GM19397 (cell line): Measurements from ENCODE around the gene CYTH4.
A peak's percentile ranks its signal among the peaks of the same experiment; 100 is the strongest.
"Not testable (repeated sequence)": the region's sequence is repeated elsewhere in the genome, so short reads cannot be mapped to it uniquely, and the experiment has no call there.

Source experiments
- ATAC-seq: cut with Tn5 transposase; IDR thresholded peaks from one replicate; pipeline ENCODE4 v1.9.1; 2021; ENCODE audit warnings: mild to moderate bottlenecking, moderate library complexity; ENCODE audit not compliant: unreplicated experiment

Gene CYTH4

GRCh38 chr22:37248251-37248650, 34.1 kb upstream of the CYTH4 start:
- ATAC-seq = no peak

- ATAC-seq = no peak
These were observed 32.3 kb upstream of the CYTH4 start for GRCh38 chr22:37249986-37250385.

GRCh38 chr22:37251836-37252235, 30.5 kb upstream of the CYTH4 start:
- not testable (repeated sequence) for ATAC-seq

GRCh38 chr22:37253126-37253660, 29.1 kb upstream of the CYTH4 start:
- ATAC-seq = no peak

- ATAC-seq = no peak
These were observed 28.0 kb upstream of the CYTH4 start for GRCh38 chr22:37254209-37254866.

- ATAC-seq = no peak
These were observed 27.5 kb upstream of the CYTH4 start for GRCh38 chr22:37254867-37255233.

- ATAC-seq = no peak
These were observed 26.7 kb upstream of the CYTH4 start for GRCh38 chr22:37255558-37256006.

- no peak for ATAC-seq
These were observed 26.1 kb upstream of the CYTH4 start for GRCh38 chr22:37256075-37256726.

- ATAC-seq = no peak
These were observed 24.1 kb upstream of the CYTH4 start for GRCh38 chr22:37258005-37258752.

- ATAC-seq = no peak
These were observed 23.4 kb upstream of the CYTH4 start for GRCh38 chr22:37258753-37259401.

GRCh38 chr22:37259540-37260029, 22.7 kb upstream of the CYTH4 start:
- ATAC-seq = no peak

- no peak for ATAC-seq
These were observed 22.0 kb upstream of the CYTH4 start for GRCh38 chr22:37260155-37260795.

- no peak for ATAC-seq
These were observed 21.4 kb upstream of the CYTH4 start for GRCh38 chr22:37260901-37261336.

GRCh38 chr22:37262346-37262745, 20.0 kb upstream of the CYTH4 start:
- ATAC-seq = no peak

- no peak for ATAC-seq
These were observed 18.1 kb upstream of the CYTH4 start for GRCh38 chr22:37263966-37264887.

- peak; percentile 18 for ATAC-seq
These were observed 15.7 kb upstream of the CYTH4 start for GRCh38 chr22:37266581-37267134.

GRCh38 chr22:37267135-37267587, 15.1 kb upstream of the CYTH4 start:
- peak; percentile 77 for ATAC-seq

- no peak for ATAC-seq
These were observed 14.5 kb upstream of the CYTH4 start for GRCh38 chr22:37267661-37268413.
